ENCODE measurements around the gene HM13. TPM values are rescaled to one million over a fixed set of nuclear protein-coding genes. Genes with fewer than 3 reads are reported as not detected.
"Not testable (repeated sequence)": the region's sequence is repeated elsewhere in the genome, so short reads cannot be mapped to it uniquely, and the experiment has no call there.

HM13 gene
- total RNA-seq, 2 experiments from 2014 or later: 51.3 to 148 TPM

DNA sequence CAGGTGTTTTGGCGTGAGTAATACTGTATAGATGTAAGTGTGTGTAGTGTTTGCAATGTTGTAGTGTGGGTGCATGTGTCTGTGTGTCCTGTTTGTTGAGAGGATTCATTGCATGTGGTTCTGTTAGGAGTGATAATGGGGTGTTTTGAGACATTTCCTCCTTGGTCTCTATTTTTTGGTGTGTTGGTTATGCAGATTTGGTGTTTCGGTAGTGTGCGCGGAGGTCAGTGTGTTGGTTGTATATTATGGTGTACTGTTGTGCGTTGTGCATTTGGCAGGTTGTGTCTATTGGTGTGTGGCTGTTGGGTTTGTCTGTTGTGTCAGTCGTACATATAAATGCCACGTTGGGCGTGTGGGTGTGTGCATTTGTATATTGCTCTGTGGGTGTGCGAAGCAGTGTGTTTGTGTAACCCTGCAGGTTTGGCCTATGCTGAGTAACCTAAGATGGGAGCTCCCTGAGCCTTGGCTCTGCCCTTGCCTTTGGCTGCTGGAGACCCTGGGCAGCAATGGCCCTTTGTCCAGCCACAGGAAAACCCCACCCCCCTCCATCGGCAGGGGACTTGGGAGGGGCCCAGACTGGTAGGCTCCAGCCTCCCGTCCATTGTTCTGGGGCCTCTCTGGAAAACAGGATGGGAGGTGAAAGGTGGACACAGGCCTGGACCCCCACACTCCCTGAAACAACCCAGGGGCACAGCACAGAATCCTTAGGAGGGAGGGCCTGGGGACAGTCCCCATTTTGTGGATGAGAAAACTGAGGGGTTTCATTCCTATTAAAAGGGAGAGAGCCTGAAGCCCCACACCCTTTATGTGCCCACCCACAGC lies 80.5 kb downstream of the HM13 start:
- Histone ChIP-seq H3K4me1 (ENCODE audit: insufficient read depth, low read length, poor library complexity, severe bottlenecking) (no peaks in the 10 kb centered on the region), H4K20me1 (ENCODE audit: insufficient read depth, low read length) (no peaks in the 10 kb centered on the region), H3K27ac (ENCODE audit: low read depth, low read length, poor library complexity, severe bottlenecking) (no peak overlapping the region), H3K79me2 (ENCODE audit: insufficient read depth, low read depth, low read length) (no peaks in the 10 kb centered on the region), H3K4me2 (ENCODE audit: low read length) (no peak overlapping the region), H3K9me3 (ENCODE audit: low read length) (no peaks in the 10 kb centered on the region), H3K36me3 (ENCODE audit: insufficient read depth, low read length) (no peaks in the 10 kb centered on the region), H2AFZ (ENCODE audit: low read length) (no peak overlapping the region), H3K4me3 (ENCODE audit: low read depth, low read length, poor library complexity, severe bottlenecking) (no peak overlapping the region), H3K9me2 (ENCODE audit: insufficient read depth, low read length) (no peaks in the 10 kb centered on the region)
- no TSS peak for BruUV-seq (replicated peaks)
- CTCF ChIA-PET (ENCODE audit: unreplicated experiment): no interaction called here
- no peak for DNase-seq (ENCODE audit: low spot score)
- TF ChIP-seq, protein P1, sequence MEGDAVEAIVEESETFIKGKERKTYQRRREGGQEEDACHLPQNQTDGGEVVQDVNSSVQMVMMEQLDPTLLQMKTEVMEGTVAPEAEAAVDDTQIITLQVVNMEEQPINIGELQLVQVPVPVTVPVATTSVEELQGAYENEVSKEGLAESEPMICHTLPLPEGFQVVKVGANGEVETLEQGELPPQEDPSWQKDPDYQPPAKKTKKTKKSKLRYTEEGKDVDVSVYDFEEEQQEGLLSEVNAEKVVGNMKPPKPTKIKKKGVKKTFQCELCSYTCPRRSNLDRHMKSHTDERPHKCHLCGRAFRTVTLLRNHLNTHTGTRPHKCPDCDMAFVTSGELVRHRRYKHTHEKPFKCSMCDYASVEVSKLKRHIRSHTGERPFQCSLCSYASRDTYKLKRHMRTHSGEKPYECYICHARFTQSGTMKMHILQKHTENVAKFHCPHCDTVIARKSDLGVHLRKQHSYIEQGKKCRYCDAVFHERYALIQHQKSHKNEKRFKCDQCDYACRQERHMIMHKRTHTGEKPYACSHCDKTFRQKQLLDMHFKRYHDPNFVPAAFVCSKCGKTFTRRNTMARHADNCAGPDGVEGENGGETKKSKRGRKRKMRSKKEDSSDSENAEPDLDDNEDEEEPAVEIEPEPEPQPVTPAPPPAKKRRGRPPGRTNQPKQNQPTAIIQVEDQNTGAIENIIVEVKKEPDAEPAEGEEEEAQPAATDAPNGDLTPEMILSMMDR (conservative IDR thresholded peaks at IDR 0.05; ENCODE audit: low read length): no peak
- no peak for TF ChIP-seq EZH2phosphoT487 (IDR thresholded peaks at IDR 0.05; ENCODE audit: borderline replicate concordance, low read depth, low read length)
- intact Hi-C loops (cut with micrococcal nuclease; ENCODE audit: unreplicated experiment): no loop called here
- POLR2A ChIA-PET: interaction anchor here (0.6 kb wide), 1 partner anchor 16 kb away, joined by 5 read pairs; no protein-coding TSS in a partner anchor

DNA sequence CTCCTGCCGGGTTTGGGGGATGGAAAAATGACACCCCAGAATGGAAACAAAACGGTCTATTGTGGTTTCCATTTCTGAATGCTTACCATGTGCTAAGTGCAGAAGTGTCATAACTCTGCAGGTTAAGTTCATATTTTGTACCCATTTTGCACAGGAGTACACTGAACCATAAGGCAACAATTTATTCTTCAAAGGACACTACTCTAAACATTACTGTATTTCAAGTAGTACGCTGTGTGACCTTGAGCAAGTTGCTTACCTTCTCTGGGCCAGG lies 81.1 kb downstream of the HM13 start:
- Histone ChIP-seq H3K4me3 (ENCODE audit: low read depth, low read length, poor library complexity, severe bottlenecking) (no peak overlapping the region), H3K9me2 (ENCODE audit: insufficient read depth, low read length) (no peaks in the 10 kb centered on the region), H3K27ac (ENCODE audit: low read depth, low read length, poor library complexity, severe bottlenecking) (no peak overlapping the region), H2AFZ (ENCODE audit: low read length) (no peak overlapping the region), H3K36me3 (ENCODE audit: insufficient read depth, low read length) (no peaks in the 10 kb centered on the region), H3K9me3 (ENCODE audit: low read length) (no peaks in the 10 kb centered on the region), H3K4me2 (ENCODE audit: low read length) (no peak overlapping the region), H3K4me1 (ENCODE audit: insufficient read depth, low read length, poor library complexity, severe bottlenecking) (no peaks in the 10 kb centered on the region), H4K20me1 (ENCODE audit: insufficient read depth, low read length) (no peaks in the 10 kb centered on the region), H3K79me2 (ENCODE audit: insufficient read depth, low read depth, low read length) (no peaks in the 10 kb centered on the region)
- intact Hi-C loops (cut with micrococcal nuclease; ENCODE audit: unreplicated experiment): no loop called here
- POLR2A ChIA-PET: interaction anchor here (0.6 kb wide), 1 partner anchor 16 kb away, joined by 5 read pairs; no protein-coding TSS in a partner anchor
- DNase-seq (ENCODE audit: low spot score): no peak
- CTCF ChIA-PET (ENCODE audit: unreplicated experiment): no interaction called here
- BruUV-seq (replicated peaks): no TSS peak
- TF ChIP-seq, protein P1 (conservative IDR thresholded peaks at IDR 0.05; ENCODE audit: low read length): no peak
- TF ChIP-seq EZH2phosphoT487 (IDR thresholded peaks at IDR 0.05; ENCODE audit: borderline replicate concordance, low read depth, low read length): no peak

DNA sequence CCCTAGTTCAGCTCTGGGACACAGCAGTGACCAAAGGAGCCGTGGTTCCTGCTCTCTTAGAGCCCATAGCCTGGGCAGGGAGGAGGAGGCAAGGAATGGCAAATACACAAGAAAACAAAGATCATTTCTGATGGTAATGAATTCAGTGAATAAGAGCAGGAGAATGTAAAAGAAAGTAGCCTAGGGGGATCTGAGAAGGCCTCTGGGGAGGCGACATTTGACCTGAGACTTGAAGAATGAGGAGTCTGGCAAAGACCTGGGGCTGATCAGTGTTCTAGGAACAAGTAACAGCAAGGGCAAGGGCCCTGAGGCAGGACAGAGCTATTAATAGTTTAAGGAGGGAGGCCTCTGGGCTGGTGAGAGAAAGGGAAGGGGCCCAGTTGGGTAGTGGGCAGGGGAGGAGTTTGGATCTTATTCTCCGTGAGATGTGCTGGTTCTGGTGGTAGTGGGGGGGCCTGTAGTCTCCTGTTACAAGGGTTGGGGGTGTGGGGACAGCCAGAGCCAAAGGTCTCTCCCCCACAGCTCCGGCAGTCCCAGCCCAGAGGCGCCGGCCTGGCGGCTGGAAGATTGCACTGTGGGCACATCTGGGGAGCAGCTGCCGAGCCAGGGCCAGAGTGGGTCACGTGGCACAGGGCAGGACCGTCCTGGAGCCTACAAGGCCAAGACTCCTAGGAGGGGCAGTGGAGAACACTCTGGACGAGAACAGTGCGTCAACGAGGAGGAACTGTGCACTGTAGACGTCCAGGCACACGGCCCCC lies 81.6 kb downstream of the HM13 start:
- no TSS peak for BruUV-seq (replicated peaks)

DNA sequence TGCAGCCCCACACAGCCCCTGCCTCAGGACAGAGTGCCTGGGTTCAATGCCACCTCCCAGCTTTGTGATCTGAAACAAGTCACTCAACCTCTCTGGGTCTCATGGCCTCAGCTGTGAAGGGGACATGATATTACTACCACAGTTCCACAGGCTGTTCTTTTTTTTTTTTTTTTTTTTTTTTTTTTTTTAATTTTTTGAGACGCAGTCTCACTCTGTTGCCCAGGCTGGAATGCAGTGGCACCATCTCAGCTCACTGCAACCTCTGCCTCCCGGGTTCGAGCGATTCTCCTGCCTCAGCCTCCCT lies 82.1 kb downstream of the HM13 start:
- H3K4me3 ChIP-seq (ENCODE audit: low read depth, low read length, poor library complexity, severe bottlenecking); H4K20me1 ChIP-seq (ENCODE audit: insufficient read depth, low read length); intact Hi-C loops (cut with micrococcal nuclease; ENCODE audit: unreplicated experiment); H3K27ac ChIP-seq (ENCODE audit: low read depth, low read length, poor library complexity, severe bottlenecking); BruUV-seq (replicated peaks); DNase-seq (ENCODE audit: low spot score); H2AFZ ChIP-seq (ENCODE audit: low read length); H3K79me2 ChIP-seq (ENCODE audit: insufficient read depth, low read depth, low read length); H3K9me2 ChIP-seq (ENCODE audit: insufficient read depth, low read length); H3K4me1 ChIP-seq (ENCODE audit: insufficient read depth, low read length, poor library complexity, severe bottlenecking); H3K36me3 ChIP-seq (ENCODE audit: insufficient read depth, low read length); H3K9me3 ChIP-seq (ENCODE audit: low read length); CTCF ChIA-PET (ENCODE audit: unreplicated experiment); H3K4me2 ChIP-seq (ENCODE audit: low read length): not testable (repeated sequence)
- POLR2A ChIA-PET: interaction anchor here (0.6 kb wide), 1 partner anchor 9 kb away, joined by 3 read pairs; no protein-coding TSS in a partner anchor

More for the DNA sequence above, 81.6 kb downstream of the HM13 start:
- intact Hi-C loops (cut with micrococcal nuclease; ENCODE audit: unreplicated experiment): no loop called here
- POLR2A ChIA-PET: no interaction called here
- Histone ChIP-seq H3K36me3 (ENCODE audit: insufficient read depth, low read length) (no peaks in the 10 kb centered on the region), H3K4me3 (ENCODE audit: low read depth, low read length, poor library complexity, severe bottlenecking) (no peak overlapping the region), H3K4me1 (ENCODE audit: insufficient read depth, low read length, poor library complexity, severe bottlenecking) (no peaks in the 10 kb centered on the region), H4K20me1 (ENCODE audit: insufficient read depth, low read length) (no peaks in the 10 kb centered on the region), H2AFZ (ENCODE audit: low read length) (no peak overlapping the region), H3K4me2 (ENCODE audit: low read length) (no peak overlapping the region), H3K9me3 (ENCODE audit: low read length) (no peaks in the 10 kb centered on the region), H3K27ac (ENCODE audit: low read depth, low read length, poor library complexity, severe bottlenecking) (no peak overlapping the region), H3K9me2 (ENCODE audit: insufficient read depth, low read length) (no peaks in the 10 kb centered on the region), H3K79me2 (ENCODE audit: insufficient read depth, low read depth, low read length) (no peaks in the 10 kb centered on the region)
- TF ChIP-seq, protein P1 (conservative IDR thresholded peaks at IDR 0.05; ENCODE audit: low read length): no peak
- TF ChIP-seq EZH2phosphoT487 (IDR thresholded peaks at IDR 0.05; ENCODE audit: borderline replicate concordance, low read depth, low read length): no peak
- CTCF ChIA-PET (ENCODE audit: unreplicated experiment): no interaction called here
- DNase-seq (ENCODE audit: low spot score): no peak
